CD14-positive monocyte (primary cell): Measurements from ENCODE around the gene BTBD7. TPM values are rescaled to one million over a fixed set of nuclear protein-coding genes. Genes with fewer than 3 reads are reported as not detected.

Source experiments
- DNase-seq, 3 donors: peaks; one replicate each; pipeline ENCODE4 v3.0.0-alpha.2; 2011 to 2022
- H2AFZ ChIP-seq: 2 replicates; pipeline ENCODE4 v1.6.0; 2012; ENCODE audit warnings: mild to moderate bottlenecking, low read depth, low read length, inconsistent platforms; ENCODE audit not compliant: insufficient read depth, poor library complexity, severe bottlenecking
- H3K27ac ChIP-seq, 2 donors: 1 replicate in 1 of 2; 2 replicates in 1 of 2; pipeline ENCODE4 v1.5.1; 2012 to 2013; ENCODE audit warnings: low read length in 2 of 2, control low read depth in 1 of 2, inconsistent platforms in 1 of 2, low read depth in 1 of 2, mild to moderate bottlenecking in 1 of 2
- H3K27me3 ChIP-seq, 2 donors: one replicate each; pipeline versions ENCODE4 v1.6.0 to v1.6.1; 2011 to 2013; ENCODE audit warnings: low read length in 2 of 2; ENCODE audit not compliant: control insufficient read depth in 2 of 2, insufficient read depth in 2 of 2
- H3K36me3 ChIP-seq, 2 donors: replicated peaks in 1 of 2; 1 replicate in 1 of 2; 2 replicates in 1 of 2; pipeline versions ENCODE4 v1.5.1 to v1.6.1; 2012 to 2013; ENCODE audit warnings: low read length in 2 of 2, control low read depth in 1 of 2, inconsistent platforms in 1 of 2, mild to moderate bottlenecking in 1 of 2; ENCODE audit not compliant: insufficient read depth in 2 of 2, control insufficient read depth in 1 of 2
- H3K4me1 ChIP-seq, 2 donors: 1 replicate in 1 of 2; 2 replicates in 1 of 2; pipeline versions ENCODE4 v1.5.1 to v1.6.1; 2012 to 2013; ENCODE audit warnings: low read length in 2 of 2, control low read depth in 1 of 2, inconsistent platforms in 1 of 2, mild to moderate bottlenecking in 1 of 2, moderate library complexity in 1 of 2; ENCODE audit not compliant: insufficient read depth in 2 of 2, control insufficient read depth in 1 of 2
- H3K4me2 ChIP-seq: replicated peaks from 2 replicates; pipeline ENCODE3; 2012; ENCODE audit warnings: low read length, moderate library complexity, mild to moderate bottlenecking; ENCODE audit not compliant: poor library complexity, severe bottlenecking; ENCODE audit errors: extremely low read depth
- H3K4me3 ChIP-seq, 3 experiments: fragments of 200-600 bp in 1 of 3; sonication (generic) in 1 of 3; replicated peaks in 1 of 3; 1 replicate in 2 of 3; 2 replicates in 1 of 3; pipeline ENCODE4 v1.5.1; 2011 to 2013; ENCODE audit warnings: low read length in 3 of 3, mild to moderate bottlenecking in 3 of 3, control low read depth in 2 of 3, low read depth in 2 of 3, inconsistent platforms in 1 of 3, moderate library complexity in 1 of 3
- H3K79me2 ChIP-seq: 2 replicates; pipeline ENCODE4 v1.6.0; 2012; ENCODE audit warnings: mild to moderate bottlenecking, control low read depth, inconsistent platforms, low read length, moderate library complexity; ENCODE audit not compliant: insufficient read depth
- H3K9ac ChIP-seq: 2 replicates; pipeline ENCODE4 v1.6.0; 2017; ENCODE audit warnings: low read length, mild to moderate bottlenecking; ENCODE audit not compliant: insufficient read depth, poor library complexity, severe bottlenecking
- H3K9me3 ChIP-seq, 2 donors: replicated peaks in 1 of 2; 1 replicate in 1 of 2; 2 replicates in 1 of 2; pipeline versions ENCODE4 v1.5.1 to v1.6.1; 2012 to 2013; ENCODE audit warnings: low read length in 2 of 2, control low read depth in 1 of 2; ENCODE audit not compliant: control insufficient read depth in 1 of 2, insufficient read depth in 1 of 2
- H4K20me1 ChIP-seq: 2 replicates; pipeline ENCODE4 v1.6.0; 2012; ENCODE audit warnings: mild to moderate bottlenecking, low read length, control low read depth, moderate library complexity; ENCODE audit not compliant: insufficient read depth
- H3K27ac Mint-ChIP-seq, 7 donors: one replicate each; pipeline ENCODE4 v1.8.0; 2020; ENCODE audit warnings: mild to moderate bottlenecking in 7 of 7, mixed read lengths in 7 of 7, moderate library complexity in 6 of 7, inconsistent platforms in 2 of 7
- H3K27me3 Mint-ChIP-seq, 3 donors: one replicate each; pipeline ENCODE4 v1.8.0; 2021 to 2022; ENCODE audit warnings: low read depth in 3 of 3, mild to moderate bottlenecking in 3 of 3, mixed read lengths in 3 of 3, moderate library complexity in 3 of 3, inconsistent platforms in 1 of 3
- H3K36me3 Mint-ChIP-seq, 2 donors: one replicate each; pipeline ENCODE4 v1.8.0; 2020; ENCODE audit warnings: mixed read lengths in 2 of 2, inconsistent platforms in 1 of 2, mild to moderate bottlenecking in 1 of 2
- H3K4me1 Mint-ChIP-seq: one replicate; pipeline ENCODE4 v1.8.0; 2020; ENCODE audit warnings: mild to moderate bottlenecking, mixed read lengths
- H3K4me3 Mint-ChIP-seq, 2 donors: one replicate each; pipeline ENCODE4 v1.8.0; 2020; ENCODE audit warnings: mild to moderate bottlenecking in 2 of 2, mixed read lengths in 2 of 2, moderate library complexity in 1 of 2
- H3K9me3 Mint-ChIP-seq, 7 donors: one replicate each; pipeline ENCODE4 v1.8.0; 2020 to 2022; ENCODE audit warnings: mixed read lengths in 7 of 7, mild to moderate bottlenecking in 6 of 7, moderate library complexity in 6 of 7, inconsistent platforms in 2 of 7
- whole genome bisulfite sequencing: methylation state at CpG from one replicate; pipeline ENCODE4 v1.1.5; 2013; ENCODE audit warnings: missing lambda C conversion rate; ENCODE audit not compliant: insufficient coverage; 5-methylcytosine and 5-hydroxymethylcytosine counted together
- intact Hi-C, 2 donors: fragments of 100-400 bp; cut with micrococcal nuclease; formaldehyde crosslinking; loops; one replicate each; pipeline versions ENCODE4 v1.15.0 to v1.15.1; 2023
- polyA plus RNA-seq, 3 donors: library from polyadenylated mRNA; depleted of rRNA in 1 of 3; unstranded in 2 of 3; stranded (reverse) in 1 of 3; fragments of 300-500 nt in 2 of 3; fragments of >200 nt in 1 of 3; fragmentation: Illumina TruSeq in 2 of 3; gene quantifications; 1 replicate in 2 of 3; 2 replicates in 1 of 3; pipeline ENCODE4 v1.2.3, GENCODE V29; 2012 to 2021
- TF ChIP-seq, protein P1 (sequence below): fragments of 200-600 bp; IDR thresholded peaks from one replicate; pipeline ENCODE4 v1.8.0; 2022; ENCODE audit warnings: antibody characterized with exemption, mild to moderate bottlenecking

BTBD7 gene
- polyA plus RNA-seq, 3 donors = 8.3 to 8.6 (median 8.5) TPM

GRCh38 chr14:93285044-93285443, 47.8 kb downstream of the BTBD7 start:
- peaks cover 4% of the 10 kb centered on the region for H3K79me2 ChIP-seq
- no peaks in the 10 kb centered on the region for H3K27me3 Mint-ChIP-seq
- H2AFZ ChIP-seq = no peak overlapping the region
- DNase-seq = no peak
- peaks cover 4 to 10% of the 10 kb centered on the region in 2 donors for H3K4me1 ChIP-seq
- H3K27ac ChIP-seq = no peak overlapping the region
- H4K20me1 ChIP-seq = peaks cover 52% of the 10 kb centered on the region
- no peaks in the 10 kb centered on the region for H3K9me3 ChIP-seq
- H3K4me3 Mint-ChIP-seq = no peak overlapping the region
- H3K4me2 ChIP-seq = no peak overlapping the region
- no peak overlapping the region for H3K9ac ChIP-seq
- TF ChIP-seq, protein P1, sequence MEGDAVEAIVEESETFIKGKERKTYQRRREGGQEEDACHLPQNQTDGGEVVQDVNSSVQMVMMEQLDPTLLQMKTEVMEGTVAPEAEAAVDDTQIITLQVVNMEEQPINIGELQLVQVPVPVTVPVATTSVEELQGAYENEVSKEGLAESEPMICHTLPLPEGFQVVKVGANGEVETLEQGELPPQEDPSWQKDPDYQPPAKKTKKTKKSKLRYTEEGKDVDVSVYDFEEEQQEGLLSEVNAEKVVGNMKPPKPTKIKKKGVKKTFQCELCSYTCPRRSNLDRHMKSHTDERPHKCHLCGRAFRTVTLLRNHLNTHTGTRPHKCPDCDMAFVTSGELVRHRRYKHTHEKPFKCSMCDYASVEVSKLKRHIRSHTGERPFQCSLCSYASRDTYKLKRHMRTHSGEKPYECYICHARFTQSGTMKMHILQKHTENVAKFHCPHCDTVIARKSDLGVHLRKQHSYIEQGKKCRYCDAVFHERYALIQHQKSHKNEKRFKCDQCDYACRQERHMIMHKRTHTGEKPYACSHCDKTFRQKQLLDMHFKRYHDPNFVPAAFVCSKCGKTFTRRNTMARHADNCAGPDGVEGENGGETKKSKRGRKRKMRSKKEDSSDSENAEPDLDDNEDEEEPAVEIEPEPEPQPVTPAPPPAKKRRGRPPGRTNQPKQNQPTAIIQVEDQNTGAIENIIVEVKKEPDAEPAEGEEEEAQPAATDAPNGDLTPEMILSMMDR = no peak
- H3K9me3 Mint-ChIP-seq = no peaks in the 10 kb centered on the region
- H3K27me3 ChIP-seq = no peaks in the 10 kb centered on the region
- H3K36me3 Mint-ChIP-seq = peaks cover 24 to 32% of the 10 kb centered on the region in 2 donors
- H3K4me3 ChIP-seq = no peak overlapping the region
- H3K36me3 ChIP-seq = peaks cover 20 to 56% of the 10 kb centered on the region in 2 donors
- peaks cover 17% of the 10 kb centered on the region for H3K4me1 Mint-ChIP-seq
- WGBS = no CpG with 5 or more reads among the region's 2 CpGs
- H3K27ac Mint-ChIP-seq = no peak overlapping the region
- intact Hi-C loops = no loop called here

- no peak overlapping the region for H3K4me2 ChIP-seq
- no peak overlapping the region for H2AFZ ChIP-seq
- TF ChIP-seq, protein P1 = no peak
- no peaks in the 10 kb centered on the region for H3K4me1 Mint-ChIP-seq
- no peak overlapping the region for H3K4me3 Mint-ChIP-seq
- H3K27ac Mint-ChIP-seq = peak overlapping the region in 1 of 7 donors; percentile 50
- no peaks in the 10 kb centered on the region for H3K9me3 ChIP-seq
- peaks cover 55% of the 10 kb centered on the region for H4K20me1 ChIP-seq
- no CpG with 5 or more reads among the region's 1 CpG for WGBS
- peaks cover 20 to 26% of the 10 kb centered on the region in 2 donors for H3K36me3 Mint-ChIP-seq
- no peak overlapping the region for H3K27ac ChIP-seq
- H3K36me3 ChIP-seq = peaks cover 25 to 63% of the 10 kb centered on the region in 2 donors
- no peaks in the 10 kb centered on the region for H3K27me3 ChIP-seq
- H3K9ac ChIP-seq = no peak overlapping the region
- no peak overlapping the region for H3K4me3 ChIP-seq
- DNase-seq = no peak
- no peaks in the 10 kb centered on the region for H3K79me2 ChIP-seq
- no peaks in the 10 kb centered on the region for H3K9me3 Mint-ChIP-seq
- no peaks in the 10 kb centered on the region for H3K4me1 ChIP-seq
- no peaks in the 10 kb centered on the region for H3K27me3 Mint-ChIP-seq
- intact Hi-C loops = no loop called here
Observed at GRCh38 chr14:93281937-93282336, 50.9 kb downstream of the BTBD7 start.
